GM12892 (cell line): Measurements from ENCODE around the gene TNS1.

ENCODE experiments used
- POLR2A ChIP-seq: IDR thresholded peaks from 2 replicates; pipeline ENCODE4 v1.6.1; 2011; ENCODE audit warnings: low read depth, low read length, control low read depth
- POLR2AphosphoS5 ChIP-seq: IDR thresholded peaks from 2 replicates; pipeline ENCODE4 v1.6.1; 2011; ENCODE audit warnings: low read depth, low read length, control low read depth

DNA sequence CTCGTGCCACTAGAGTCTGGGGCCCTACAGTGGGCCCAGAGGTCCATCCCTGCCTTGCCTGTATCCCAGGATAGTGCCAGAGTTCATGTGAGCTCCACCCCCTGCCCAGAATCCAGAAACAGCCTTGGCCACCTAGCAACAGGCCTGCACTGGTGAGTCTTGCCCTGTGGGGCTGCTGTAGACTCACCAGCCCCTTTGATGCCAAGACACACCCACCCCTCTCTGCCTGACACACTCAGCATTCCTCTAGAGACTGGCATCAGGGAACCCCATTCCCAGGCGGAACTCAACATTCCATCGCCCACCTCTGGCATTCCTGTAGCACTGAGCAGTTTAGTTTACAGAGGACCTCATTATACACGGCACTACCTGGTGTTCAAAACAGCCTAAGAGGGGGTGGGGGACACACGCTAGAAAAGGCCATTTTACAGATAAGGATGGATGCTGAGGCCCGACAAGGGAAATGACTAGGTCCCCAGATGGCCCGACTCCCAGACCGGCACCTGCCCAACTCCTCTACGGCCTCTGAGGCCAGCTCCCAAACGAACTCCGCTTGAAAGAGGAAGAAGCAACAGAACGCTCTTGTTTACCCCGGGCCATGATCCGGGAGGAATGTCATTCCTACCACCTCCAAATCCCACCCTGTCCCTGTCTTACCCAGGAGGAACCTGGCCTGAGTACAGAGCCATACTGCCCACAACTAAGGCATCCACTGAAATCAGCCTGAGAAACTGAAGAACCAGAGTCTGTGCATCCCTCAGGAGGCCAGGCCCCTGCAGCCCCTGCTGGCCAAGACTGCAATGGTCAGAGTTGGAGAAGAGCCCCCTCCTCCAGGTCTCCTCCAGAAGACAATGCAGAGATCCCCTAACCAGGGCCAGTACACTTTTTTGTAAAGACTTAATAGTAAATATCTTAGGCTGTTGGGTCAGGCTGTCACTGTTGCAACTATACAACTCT is 180.2 kb downstream of the TNS1 start:
- no peak for TF ChIP-seq POLR2AphosphoS5
- no peak for TF ChIP-seq POLR2A
